Globus pallidus (tissue), 1 donor: ENCODE measurements around the gene MYO16.
"Not testable (repeated sequence)": the region's sequence is repeated elsewhere in the genome, so short reads cannot be mapped to it uniquely, and the experiment has no call there.

Experiments
- DNase-seq: peaks from one replicate; pipeline ENCODE4 v3.0.0-alpha.2; 2015; ENCODE audit warnings: low spot score

The MYO16 gene

DNA sequence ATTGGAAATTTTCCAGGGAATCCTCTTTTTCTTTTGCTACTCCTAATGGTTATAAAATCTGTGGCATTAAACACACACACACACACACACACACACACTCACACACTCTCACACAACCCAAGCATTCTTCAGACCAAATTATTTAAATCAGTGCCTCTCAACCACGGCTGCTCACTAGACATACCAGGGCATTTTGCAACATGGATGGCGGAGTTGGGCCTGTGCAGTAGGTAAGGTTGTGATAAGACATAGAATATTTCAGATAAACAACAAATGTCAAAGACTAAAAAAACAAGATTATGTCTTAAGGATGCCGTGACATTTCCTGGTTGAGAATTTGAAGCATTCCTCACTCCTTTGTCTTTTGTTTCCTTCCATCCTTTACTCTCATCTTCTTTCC is 443.1 kb downstream of the MYO16 start:
- DNase-seq: no peak

DNA sequence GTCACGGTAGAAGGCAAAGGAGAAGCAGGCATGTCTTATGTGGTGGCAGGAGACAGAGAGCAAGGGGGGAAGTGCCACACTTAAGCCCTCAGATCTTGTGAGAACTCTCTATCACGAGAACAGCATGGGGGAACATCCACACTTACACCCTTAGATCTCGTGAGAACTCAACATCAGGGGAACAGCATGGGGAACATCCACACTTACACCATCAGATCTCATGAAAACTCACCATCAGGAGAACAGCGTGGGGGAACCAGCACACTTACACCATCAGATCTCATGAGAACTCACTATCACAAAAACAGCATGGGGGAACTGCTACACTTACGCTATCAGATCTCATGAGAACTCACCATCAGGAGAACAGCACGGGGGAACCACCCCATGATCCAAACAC is 445.0 kb downstream of the MYO16 start:
- no peak for DNase-seq

- no peak for DNase-seq
These were observed 445.4 kb downstream of the MYO16 start for GRCh38 chr13:109074853-109075252.

- no peak for DNase-seq
These were observed 458.7 kb downstream of the MYO16 start for GRCh38 chr13:109087916-109088623.

DNA sequence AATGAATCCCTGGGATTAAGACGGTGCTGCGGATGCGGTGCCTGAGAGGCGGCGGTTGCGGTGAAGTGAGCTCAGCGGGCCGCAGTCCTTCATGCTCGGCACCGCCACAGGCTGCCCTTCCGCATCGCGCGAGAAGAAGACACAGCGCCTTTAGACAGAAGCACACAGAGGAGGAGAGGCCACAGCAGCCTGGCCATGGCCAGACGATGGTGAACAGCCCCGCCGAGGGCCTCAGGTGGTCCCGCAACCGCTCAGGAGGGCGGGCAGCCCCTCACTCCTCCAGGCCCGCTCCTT is 459.2 kb downstream of the MYO16 start:
- DNase-seq: no peak

- DNase-seq: no peak
These were observed 461.4 kb downstream of the MYO16 start for GRCh38 chr13:109090796-109091195.

- no peak for DNase-seq
These were observed 461.8 kb downstream of the MYO16 start for GRCh38 chr13:109091249-109091648.

DNA sequence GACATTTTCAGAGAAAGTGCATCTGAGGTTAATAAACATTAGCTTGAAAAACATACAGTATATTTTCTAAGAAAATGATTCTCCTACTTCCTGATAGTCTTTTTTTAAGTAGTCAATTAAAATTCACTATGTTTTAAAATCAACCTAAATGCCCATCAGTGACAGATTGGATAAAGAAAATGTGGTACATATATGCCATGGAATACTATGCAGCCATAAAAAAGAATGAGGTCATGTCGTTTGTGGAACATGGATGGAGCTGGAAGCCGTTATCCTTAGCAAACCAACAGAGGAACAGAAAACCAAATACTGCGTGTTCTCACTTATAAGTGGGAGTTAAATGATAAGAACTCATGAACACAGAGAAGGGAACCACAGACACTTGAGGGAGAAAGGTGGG is 462.8 kb downstream of the MYO16 start:
- not testable (repeated sequence) for DNase-seq

GRCh38 chr13:109093998-109094397 is 464.6 kb downstream of the MYO16 start:
- no peak for DNase-seq

DNA sequence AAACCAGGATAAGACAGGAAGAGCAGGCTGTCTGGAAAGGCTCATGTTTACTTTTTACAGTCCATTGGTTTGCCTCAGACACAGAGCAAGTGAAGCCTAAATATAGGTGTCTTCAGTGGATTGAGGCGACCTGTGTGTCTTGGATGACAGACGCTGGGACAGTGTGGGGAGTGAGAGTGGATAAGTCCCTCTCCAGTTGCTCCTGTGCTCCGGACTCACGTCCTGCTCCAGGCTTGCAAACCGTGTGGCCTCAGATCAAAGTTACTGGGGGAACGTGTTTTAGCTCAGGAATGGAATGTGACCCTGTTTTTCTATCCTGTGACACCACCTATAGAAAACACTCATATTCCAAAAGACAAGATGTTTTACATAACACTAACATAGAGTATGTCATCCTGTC is 465.7 kb downstream of the MYO16 start:
- DNase-seq: no peak

DNA sequence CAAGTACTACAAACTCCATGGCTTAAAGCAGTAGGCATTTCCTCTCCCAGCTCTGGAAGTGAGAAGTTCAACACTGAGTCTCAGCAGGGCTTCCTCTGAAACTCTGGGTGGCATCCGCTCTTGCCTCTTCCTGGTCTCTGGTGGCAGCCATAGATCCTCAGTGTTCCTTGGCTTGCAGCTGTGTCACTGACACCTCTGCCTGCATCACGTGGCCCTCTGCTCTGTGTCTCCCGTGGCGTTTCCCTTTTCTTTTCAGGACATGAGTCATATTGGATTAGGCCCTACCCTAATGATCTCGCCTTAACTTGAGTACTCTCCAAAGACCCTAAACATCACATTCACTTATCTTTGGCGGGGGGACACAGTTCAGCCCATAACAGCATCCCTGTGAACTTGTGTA is 466.7 kb downstream of the MYO16 start:
- DNase-seq: no peak

DNA sequence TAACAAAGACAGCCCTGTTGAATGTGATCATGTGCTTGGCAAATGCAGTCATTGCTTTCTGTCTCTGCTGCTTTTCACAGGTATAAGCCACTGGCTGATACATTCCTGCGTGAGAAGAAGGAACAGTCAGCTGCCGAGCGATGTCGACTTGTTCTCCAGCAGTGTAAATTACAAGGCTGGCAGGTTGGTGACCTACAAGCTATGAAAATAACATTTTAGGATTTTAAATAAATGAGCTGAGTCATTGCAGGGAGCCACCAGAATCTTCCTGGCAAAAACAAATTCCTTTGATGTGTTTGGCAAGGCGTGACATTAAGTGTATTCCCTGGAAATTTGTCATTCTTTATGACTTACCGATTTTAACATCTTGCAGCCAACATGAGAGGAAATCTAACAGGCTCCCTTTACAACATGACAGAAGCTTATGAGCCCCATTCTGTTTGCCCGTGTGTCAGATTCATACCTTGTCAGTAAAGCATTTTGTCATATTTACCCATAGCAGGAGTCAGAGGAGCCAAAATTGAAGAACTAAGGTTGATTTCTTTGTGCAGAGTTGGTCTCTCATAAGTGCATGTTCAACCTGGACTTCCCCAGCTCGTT is 471.4 kb downstream of the MYO16 start:
- DNase-seq: no peak

DNA sequence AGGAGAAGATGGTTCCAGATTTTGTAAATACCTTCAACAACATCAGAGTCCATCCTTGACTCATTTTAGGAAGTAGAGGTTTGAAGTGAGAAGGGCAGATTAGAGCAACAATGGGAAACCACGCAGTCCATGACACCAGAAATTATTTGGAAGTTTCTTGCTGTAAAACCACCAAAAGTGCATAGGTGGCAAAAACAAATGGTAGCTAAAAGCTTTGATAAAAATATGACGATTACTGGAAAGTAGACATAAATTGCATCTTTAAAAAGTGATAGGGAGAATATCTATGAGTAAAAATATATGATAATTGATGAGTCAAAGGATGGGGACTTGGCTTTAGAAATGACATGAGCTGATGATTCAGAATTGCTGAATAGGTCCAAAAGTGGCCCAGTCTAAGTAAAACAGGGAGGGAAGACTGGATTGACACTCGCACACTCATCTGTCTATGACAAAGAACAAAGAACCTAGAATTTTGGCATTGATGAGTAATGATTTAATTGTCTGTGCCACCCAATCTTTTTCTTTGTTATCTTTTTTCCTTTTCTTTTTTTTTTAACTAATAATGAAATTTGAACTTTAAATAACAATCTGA is 472.2 kb downstream of the MYO16 start:
- no peak for DNase-seq

DNA sequence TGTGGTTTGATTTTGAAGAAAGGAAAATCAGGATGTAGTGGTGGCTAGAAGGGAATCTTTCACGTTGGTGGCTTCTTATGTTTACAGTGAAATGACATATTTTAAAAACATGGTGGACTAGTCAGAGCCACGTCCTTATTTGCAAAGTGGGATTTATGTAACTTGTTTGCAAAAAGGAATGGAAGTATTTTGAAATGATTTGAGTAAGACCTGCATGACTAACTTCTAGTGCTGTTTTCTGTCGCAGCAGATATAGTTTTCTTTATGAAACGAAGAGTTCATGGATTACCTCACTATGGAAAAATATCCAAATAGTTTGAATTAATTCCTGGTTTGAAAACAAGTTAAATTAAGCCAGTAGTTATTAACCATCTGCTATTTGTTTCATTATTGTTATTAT is 476.5 kb downstream of the MYO16 start:
- DNase-seq: no peak

DNA sequence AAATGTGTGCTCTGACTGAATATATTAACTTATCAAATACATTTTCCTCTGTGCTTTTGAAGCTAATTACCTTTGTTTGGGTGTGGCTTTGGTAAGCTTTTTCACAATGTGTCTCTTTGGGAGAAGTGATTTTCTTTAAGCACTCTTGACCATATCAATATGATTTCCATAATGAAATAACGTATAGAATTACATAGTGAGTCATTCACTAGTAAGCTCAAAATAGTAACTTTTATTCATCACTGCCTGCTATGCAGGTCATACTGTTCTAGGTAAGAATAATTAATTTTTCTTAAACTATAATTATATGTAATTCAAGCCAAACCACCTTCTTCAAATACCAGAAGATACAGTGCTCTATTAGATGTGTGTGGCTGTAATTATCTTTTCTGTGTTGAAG is 480.7 kb downstream of the MYO16 start:
- no peak for DNase-seq

DNA sequence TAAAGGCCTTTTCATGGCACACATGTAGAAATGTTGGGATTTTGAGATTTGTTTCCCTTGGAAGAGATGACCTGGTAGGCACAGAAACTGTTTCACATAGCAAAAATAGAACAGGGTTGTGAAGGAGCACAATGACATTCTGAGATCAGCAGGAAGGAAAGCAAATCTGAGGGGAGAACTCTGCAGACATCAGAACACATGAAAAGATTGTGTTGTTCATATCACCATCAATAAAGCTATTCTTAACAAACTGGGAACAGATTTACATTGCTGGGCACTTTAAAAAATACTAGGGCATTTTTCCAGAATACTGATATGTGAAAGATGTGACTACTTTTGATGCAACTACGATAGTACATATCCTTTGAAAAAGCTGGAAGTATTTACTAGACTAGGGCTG is 481.7 kb downstream of the MYO16 start:
- no peak for DNase-seq

DNA sequence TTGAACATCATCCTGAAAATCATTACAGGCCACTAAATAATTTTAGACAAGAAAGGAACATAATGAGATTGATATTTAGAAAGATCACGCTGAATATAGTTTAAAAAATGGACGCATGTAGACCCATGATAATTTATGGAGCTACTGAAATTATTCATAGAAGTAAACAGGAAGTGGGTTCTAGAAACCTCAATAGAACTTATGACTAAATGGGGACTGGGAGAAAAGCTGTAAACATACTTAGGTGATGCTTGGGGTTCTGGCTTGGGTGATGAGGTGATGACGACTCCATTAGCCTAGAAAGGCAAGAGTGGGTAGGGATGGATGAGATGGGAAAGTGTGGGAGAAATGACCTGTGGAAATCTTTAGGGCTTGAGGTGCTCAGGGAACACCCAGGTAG is 484.0 kb downstream of the MYO16 start:
- DNase-seq: no peak

DNA sequence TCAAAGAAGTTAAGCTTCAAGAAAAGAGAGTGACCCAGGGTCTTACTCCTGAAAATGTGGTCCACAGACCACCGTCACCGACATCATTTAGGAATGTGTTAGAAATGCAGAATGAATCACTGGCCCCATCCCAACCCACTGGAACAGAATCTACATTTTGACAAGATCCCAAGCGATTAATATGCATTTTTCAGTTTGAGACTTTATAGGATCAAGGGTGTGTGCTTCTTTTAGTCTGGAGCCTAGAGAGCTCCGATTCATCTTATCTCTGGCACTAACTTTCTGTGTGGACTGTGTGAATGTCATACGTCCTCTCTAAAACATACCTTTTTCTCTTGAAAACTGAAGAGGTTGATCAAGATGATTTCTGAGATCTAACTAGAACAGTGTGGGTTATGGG is 484.8 kb downstream of the MYO16 start:
- no peak for DNase-seq

DNA sequence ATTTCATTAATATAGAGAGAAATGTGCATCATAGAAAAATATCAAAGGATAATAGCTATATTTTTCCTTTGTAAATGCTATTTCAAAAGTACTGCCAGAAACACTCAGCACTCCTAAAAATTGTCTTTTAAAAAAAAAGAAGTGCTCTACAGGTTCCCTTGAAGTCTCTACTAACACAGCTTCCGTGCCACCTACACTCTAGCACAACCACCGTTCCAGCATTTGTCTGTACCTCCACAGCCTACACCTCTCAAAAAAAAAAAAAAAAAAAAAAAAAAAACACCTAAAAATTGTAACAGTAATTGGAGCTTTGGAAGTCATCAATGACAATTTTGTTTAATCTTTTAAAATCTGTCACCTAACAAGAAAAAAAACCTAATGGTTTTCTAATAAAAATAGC is 485.6 kb downstream of the MYO16 start:
- no peak for DNase-seq

- DNase-seq: no peak
These were observed 489.1 kb downstream of the MYO16 start for GRCh38 chr13:109118521-109118920.

- no peak for DNase-seq
These were observed 490.5 kb downstream of the MYO16 start for GRCh38 chr13:109119896-109120295.

GRCh38 chr13:109121826-109122225 is 492.4 kb downstream of the MYO16 start:
- no peak for DNase-seq

GRCh38 chr13:109123971-109124370 is 494.6 kb downstream of the MYO16 start:
- no peak for DNase-seq

GRCh38 chr13:109126178-109126577 is 496.8 kb downstream of the MYO16 start:
- no peak for DNase-seq
